Measurements from ENCODE around the gene TPI1.

DNA sequence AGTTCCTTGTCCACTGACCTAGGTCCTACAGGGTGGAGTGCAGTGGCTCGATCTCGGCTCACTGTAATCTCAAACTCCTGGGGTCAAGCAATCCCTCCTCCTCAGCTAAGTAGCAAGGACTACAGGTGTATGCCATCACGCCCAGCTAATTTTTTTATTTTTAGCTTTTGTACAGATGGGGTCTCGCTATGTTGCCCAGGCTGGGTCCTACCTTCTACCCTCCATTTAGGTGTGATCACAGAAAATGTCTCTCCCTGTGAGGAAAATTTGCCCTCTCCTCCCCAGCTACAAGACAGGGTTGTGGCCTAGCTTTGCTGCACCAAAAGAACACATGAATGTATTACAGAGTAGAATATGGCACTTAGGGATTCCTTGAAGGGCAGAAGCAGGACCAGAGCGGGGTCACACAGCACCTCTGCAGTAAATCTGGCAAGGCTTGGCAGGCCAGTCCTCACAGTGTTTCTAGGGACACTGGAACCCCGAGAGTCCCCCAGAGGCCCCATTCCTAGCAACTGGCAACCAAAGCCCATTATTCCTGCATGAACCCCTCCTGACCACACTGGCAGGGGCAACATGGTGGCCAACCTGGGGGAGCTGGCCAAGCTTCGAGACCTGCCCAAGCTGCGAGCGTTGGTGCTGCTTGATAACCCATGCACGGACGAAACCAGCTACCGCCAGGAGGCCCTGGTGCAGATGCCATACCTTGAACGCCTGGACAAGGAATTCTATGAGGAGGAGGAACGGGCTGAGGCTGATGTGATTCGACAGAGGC, 45.0 kb downstream of the TPI1 start:
- no peak for TF ChIP-seq EZH2 (IDR thresholded peaks at IDR 0.05)
- no peak for TF ChIP-seq POLR2AphosphoS5 (IDR thresholded peaks at IDR 0.05; ENCODE audit: borderline replicate concordance, low read depth, low read length)

All from SK-N-MC (cell line).